GM10248 (cell line): Measurements from ENCODE around the gene BMPR1B.
"Not testable (repeated sequence)": the region's sequence is repeated elsewhere in the genome, so short reads cannot be mapped to it uniquely, and the experiment has no call there.

Source experiments
- CTCF ChIA-PET: fragments of 300-600 bp; sonication (Branson Sonifier 250); formaldehyde crosslinking; extraction: SDS; loops from one replicate; lab custom pipeline; 2021; ENCODE audit warnings: antibody characterized with exemption; lab: Yijun Ruan, JAX
- POLR2A ChIA-PET: fragments of 350-650 bp; sonication (Branson Sonifier 250); formaldehyde crosslinking; extraction: SDS; loops from one replicate; lab custom pipeline; 2020; ENCODE audit warnings: antibody characterized with exemption; lab: Yijun Ruan, JAX
- DNase-seq: peaks from one replicate; pipeline ENCODE4 v3.0.0; 2012; ENCODE audit errors: extremely low spot score
- TF ChIP-seq, protein P1 (sequence below): IDR thresholded peaks from 2 replicates; pipeline ENCODE4 v1.5.1; 2012; ENCODE audit warnings: mild to moderate bottlenecking, low read depth; ENCODE audit errors: extremely low read depth, missing control alignments, control extremely low read depth

Gene BMPR1B

DNA sequence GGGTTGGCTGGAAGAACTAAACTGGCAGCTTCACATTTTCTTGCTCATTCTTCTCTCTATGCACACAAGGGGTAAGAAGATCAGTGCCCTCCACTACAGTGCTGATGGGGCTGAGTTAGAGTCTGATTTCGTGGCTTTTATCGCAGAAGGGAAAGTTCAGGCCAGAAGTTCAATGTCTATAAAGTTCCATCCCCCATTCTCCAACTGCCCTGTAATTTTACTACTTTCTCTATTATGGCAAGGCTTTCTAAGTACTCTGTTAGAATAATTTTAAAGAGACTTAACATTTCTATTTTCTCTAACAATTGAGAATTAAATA is 293.9 kb downstream of the BMPR1B start:
- CTCF ChIA-PET: interaction anchor here (2.4 kb wide), 1 partner anchor 8 kb away, joined by 9 read pairs; no protein-coding TSS in a partner anchor
- TF ChIP-seq, protein P1, sequence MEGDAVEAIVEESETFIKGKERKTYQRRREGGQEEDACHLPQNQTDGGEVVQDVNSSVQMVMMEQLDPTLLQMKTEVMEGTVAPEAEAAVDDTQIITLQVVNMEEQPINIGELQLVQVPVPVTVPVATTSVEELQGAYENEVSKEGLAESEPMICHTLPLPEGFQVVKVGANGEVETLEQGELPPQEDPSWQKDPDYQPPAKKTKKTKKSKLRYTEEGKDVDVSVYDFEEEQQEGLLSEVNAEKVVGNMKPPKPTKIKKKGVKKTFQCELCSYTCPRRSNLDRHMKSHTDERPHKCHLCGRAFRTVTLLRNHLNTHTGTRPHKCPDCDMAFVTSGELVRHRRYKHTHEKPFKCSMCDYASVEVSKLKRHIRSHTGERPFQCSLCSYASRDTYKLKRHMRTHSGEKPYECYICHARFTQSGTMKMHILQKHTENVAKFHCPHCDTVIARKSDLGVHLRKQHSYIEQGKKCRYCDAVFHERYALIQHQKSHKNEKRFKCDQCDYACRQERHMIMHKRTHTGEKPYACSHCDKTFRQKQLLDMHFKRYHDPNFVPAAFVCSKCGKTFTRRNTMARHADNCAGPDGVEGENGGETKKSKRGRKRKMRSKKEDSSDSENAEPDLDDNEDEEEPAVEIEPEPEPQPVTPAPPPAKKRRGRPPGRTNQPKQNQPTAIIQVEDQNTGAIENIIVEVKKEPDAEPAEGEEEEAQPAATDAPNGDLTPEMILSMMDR: no peak
- POLR2A ChIA-PET: no interaction called here
- no peak for DNase-seq

GRCh38 chr4:95058991-95059390 is 301.2 kb downstream of the BMPR1B start:
- DNase-seq: no peak
- CTCF ChIA-PET: interaction anchor here (1.0 kb wide), 1 partner anchor 10 kb away, joined by 3 read pairs; no protein-coding TSS in a partner anchor
- TF ChIP-seq, protein P1: no peak
- POLR2A ChIA-PET: no interaction called here

GRCh38 chr4:95059663-95060062 is 301.9 kb downstream of the BMPR1B start:
- TF ChIP-seq, protein P1: no peak
- ChIA-PET CTCF (interaction anchor here (1.0 kb wide), 3 partner anchors 9 to 17 kb away, joined by 3 read pairs; no protein-coding TSS in a partner anchor), POLR2A (no interaction called here)
- no peak for DNase-seq

DNA sequence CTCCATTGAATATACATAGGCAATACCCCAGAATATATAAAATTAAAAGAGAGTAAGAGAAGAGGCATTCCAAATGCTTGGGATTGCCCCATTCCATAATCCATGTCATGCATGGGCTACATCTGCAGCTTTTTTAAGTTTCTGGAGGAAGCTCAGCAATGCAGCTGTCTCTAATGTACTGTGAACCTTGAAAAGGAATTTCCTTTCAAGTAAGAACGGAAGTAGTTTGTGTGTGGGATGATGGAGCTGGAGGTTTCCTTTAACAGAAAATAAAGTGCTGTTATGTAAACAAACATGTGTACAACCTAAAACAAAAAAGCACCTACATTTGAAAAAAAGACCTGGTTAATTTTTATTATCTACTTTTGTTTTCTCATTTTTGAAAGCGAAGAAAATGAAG is 303.5 kb downstream of the BMPR1B start:
- POLR2A ChIA-PET: no interaction called here
- TF ChIP-seq, protein P1: no peak
- CTCF ChIA-PET: no interaction called here
- no peak for DNase-seq

DNA sequence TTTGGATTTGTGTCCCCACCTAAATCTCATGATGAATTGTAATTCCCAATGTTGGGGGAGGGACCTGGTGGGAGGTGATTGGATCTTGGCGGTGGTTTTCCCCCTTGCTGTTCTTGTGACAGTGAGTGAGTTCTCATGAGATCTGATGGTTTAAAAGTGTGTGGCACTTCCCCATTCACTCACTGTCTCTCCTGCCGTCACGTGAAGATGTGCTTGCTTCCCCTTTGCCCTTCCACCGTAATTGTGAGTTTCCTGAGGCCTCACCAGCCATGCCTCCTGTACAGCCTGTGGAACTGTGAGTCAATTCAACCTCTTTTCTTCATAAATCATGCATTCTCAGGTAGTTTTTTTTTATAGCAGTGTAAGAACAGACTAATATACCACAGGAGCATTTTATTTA is 304.0 kb downstream of the BMPR1B start:
- DNase-seq, POLR2A ChIA-PET: not testable (repeated sequence)
- CTCF ChIA-PET: interaction anchor here (1.7 kb wide), 1 partner anchor 18 kb away, joined by 4 read pairs; no protein-coding TSS in a partner anchor

- CTCF ChIA-PET: no interaction called here
- POLR2A ChIA-PET: no interaction called here
- TF ChIP-seq, protein P1: no peak
- DNase-seq: no peak
Observed at GRCh38 chr4:95066050-95066449, 308.3 kb downstream of the BMPR1B start.

- DNase-seq: no peak
- TF ChIP-seq, protein P1: no peak
- ChIA-PET POLR2A (no interaction called here), CTCF (no interaction called here)
Observed at GRCh38 chr4:95068401-95068800, 310.6 kb downstream of the BMPR1B start.
